ENCODE data around the gene HIPK2. TPM values are rescaled to one million over a fixed set of nuclear protein-coding genes. Genes with fewer than 3 reads are reported as not detected.

The HIPK2 gene
- total and polyA plus RNA-seq, 10 of the 15 experiments (the other 5 are each of a cell fraction or from before 2014, with no cell fraction given) = 1.7 to 39.0 (median 9.4) TPM

DNA sequence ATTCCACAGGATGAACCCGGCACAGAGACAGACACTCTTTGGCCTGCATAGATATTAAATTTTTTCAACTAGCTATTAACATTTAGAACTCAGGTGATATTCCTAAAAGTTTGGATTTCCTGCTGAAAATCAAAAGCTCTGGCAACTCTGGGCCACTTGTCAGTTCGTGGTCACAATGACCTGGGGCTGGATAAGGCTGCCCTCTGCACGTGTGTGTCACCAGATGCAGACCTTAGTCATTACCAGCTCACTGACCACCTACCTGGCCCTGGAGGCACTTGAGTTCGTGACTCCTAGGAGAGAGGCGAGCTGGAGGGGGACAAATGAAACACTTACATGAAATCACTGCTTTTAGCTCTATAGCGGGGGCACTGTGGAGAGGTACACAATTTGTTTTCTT, 126.5 kb downstream of the HIPK2 start:
- Histone ChIP-seq H2AFZ (ENCODE audit: control insufficient read depth, low read depth, low read length) (no peak overlapping the region), H3K79me2 (ENCODE audit: control insufficient read depth, insufficient read depth, low read length) (no peaks in the 10 kb centered on the region; the same call in 1 of the 2 replicates), H3K9me3 (replicated peaks; ENCODE audit: control insufficient read depth, insufficient read depth, low read length) (no peaks in the 10 kb centered on the region; the same call in 2 of the 3 replicates), H4K20me1 (ENCODE audit: control insufficient read depth, insufficient read depth) (no peaks in the 10 kb centered on the region), H3K4me1 (ENCODE audit: control insufficient read depth, insufficient read depth, low read length) (peaks cover 43% of the 10 kb centered on the region), H3K27ac (ENCODE audit: control insufficient read depth, insufficient read depth) (no peak overlapping the region), H3K36me3 (ENCODE audit: control insufficient read depth in 2 of 2, insufficient read depth in 2 of 2, low read length in 1 of 2) (no peaks in the 10 kb centered on the region; a peak in 1 of 4 replicates), H3K9ac (ENCODE audit: control insufficient read depth, insufficient read depth, low read length) (no peak overlapping the region), H3K27me3 (replicated peaks in 1 of 2; ENCODE audit: control insufficient read depth in 2 of 2, insufficient read depth in 2 of 2, low read length in 1 of 2) (no peaks in the 10 kb centered on the region), H3K4me2 (ENCODE audit: control insufficient read depth, insufficient read depth) (no peak overlapping the region), H3K4me3 (no peak overlapping the region)
- intact Hi-C loops (cut with micrococcal nuclease; ENCODE audit: unreplicated experiment) (no loop called here), in situ Hi-C loops (cut with MboI) (no loop called here)
- BruUV-seq (replicated peaks) = no TSS peak
- WGBS (ENCODE audit: insufficient coverage, insufficient replicate concordance, low lambda C conversion rate, missing lambda C conversion rate) = 65% methylated on average over 6 of the region's 6 CpGs
- FAIRE-seq = no peak
- no peak for ATAC-seq
- SMC1A ChIA-PET (ENCODE audit: uncharacterized antibody, unreplicated experiment) = interaction anchor here (0.5 to 1.7 kb wide), 15 partner anchors 10 to 346 kb away, joined by 3 to 10 read pairs (median 3); no protein-coding TSS in a partner anchor
- RAD21 ChIA-PET (ENCODE audit: unreplicated experiment) = interaction anchor here (0.8 to 2.5 kb wide), 5 partner anchors 19 to 348 kb away, joined by 3 to 19 read pairs (median 4); no protein-coding TSS in a partner anchor
- TF ChIP-seq SUZ12 (IDR thresholded peaks at IDR 0.05; ENCODE audit: unreplicated experiment) (no peak), BHLHE40 (IDR thresholded peaks at IDR 0.05; ENCODE audit: borderline replicate concordance in 1 of 2, low read depth in 2 of 2, low read length in 1 of 2) (peak in 1 of 2 experiments; percentile 54; a peak in 2 of 4 replicates), ZNF384 (IDR thresholded peaks at IDR 0.05; ENCODE audit: borderline replicate concordance, low read depth, low read length) (no peak)
- no peak for DNase-seq (ENCODE audit: low read depth, low spot score)
- CTCF ChIA-PET = interaction anchor here (0.9 to 1.3 kb wide), 5 partner anchors 12 to 353 kb away, joined by 3 to 5 read pairs (median 3); no protein-coding TSS in a partner anchor
- POLR2A ChIA-PET = interaction anchor here (1.5 kb wide), 2 partner anchors 8 to 22 kb away, joined by 4 to 6 read pairs; no protein-coding TSS in a partner anchor

DNA sequence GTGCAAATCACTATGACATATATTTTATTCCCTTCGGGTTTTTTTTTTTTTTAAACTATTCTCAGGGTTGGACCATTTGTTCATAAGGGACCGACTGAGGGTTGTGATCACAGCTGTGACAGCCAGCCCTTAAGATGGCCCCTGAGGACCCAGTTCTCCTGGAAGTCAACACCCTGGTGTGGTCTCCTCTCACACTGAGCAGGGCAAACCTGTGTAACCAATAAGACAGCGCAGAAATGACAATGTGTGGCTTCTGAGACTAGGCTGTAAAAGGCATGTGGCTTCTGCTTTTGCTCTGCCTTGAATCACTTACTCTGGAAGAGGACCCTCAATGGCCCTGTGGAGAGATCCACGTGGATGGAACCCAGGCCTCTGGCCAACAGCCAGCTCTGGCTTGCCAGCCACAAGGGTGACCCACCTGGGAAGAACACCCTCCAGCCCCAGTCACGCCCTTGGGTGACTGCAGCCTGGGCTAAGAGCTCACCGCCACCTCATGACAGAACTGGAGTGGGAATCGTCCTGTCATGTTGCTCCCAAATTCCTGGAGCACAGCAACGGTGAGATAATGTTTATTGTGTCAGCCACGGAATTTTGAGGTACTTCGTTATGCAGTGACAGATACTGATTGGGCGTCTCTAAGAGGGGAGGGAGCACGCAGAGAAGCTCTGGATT, 127.2 kb downstream of the HIPK2 start:
- Histone ChIP-seq H3K4me1 (ENCODE audit: control insufficient read depth, insufficient read depth, low read length) (peaks cover 43% of the 10 kb centered on the region), H3K4me3 (no peak overlapping the region), H3K27ac (ENCODE audit: control insufficient read depth, insufficient read depth) (no peak overlapping the region), H3K36me3 (ENCODE audit: control insufficient read depth in 2 of 2, insufficient read depth in 2 of 2, low read length in 1 of 2) (peaks cover 0 to under 1% of the 10 kb centered on the region in 2 experiments; a peak in 2 of 4 replicates), H3K79me2 (ENCODE audit: control insufficient read depth, insufficient read depth, low read length) (no peaks in the 10 kb centered on the region; the same call in 1 of the 2 replicates), H3K27me3 (replicated peaks in 1 of 2; ENCODE audit: control insufficient read depth in 2 of 2, insufficient read depth in 2 of 2, low read length in 1 of 2) (no peaks in the 10 kb centered on the region), H4K20me1 (ENCODE audit: control insufficient read depth, insufficient read depth) (0 out of 2 replicates have a peak, but pooled peaks cover 2% of the 10 kb centered on the region), H3K4me2 (ENCODE audit: control insufficient read depth, insufficient read depth) (no peak overlapping the region), H2AFZ (ENCODE audit: control insufficient read depth, low read depth, low read length) (no peak overlapping the region), H3K9me3 (replicated peaks; ENCODE audit: control insufficient read depth, insufficient read depth, low read length) (no peaks in the 10 kb centered on the region; the same call in 2 of the 3 replicates), H3K9ac (ENCODE audit: control insufficient read depth, insufficient read depth, low read length) (no peak overlapping the region)
- ChIA-PET CTCF (interaction anchor here (0.9 to 1.3 kb wide), 4 partner anchors 13 to 353 kb away, joined by 3 to 5 read pairs (median 4); no protein-coding TSS in a partner anchor), RAD21 (ENCODE audit: unreplicated experiment) (interaction anchor here (0.8 to 2.5 kb wide), 5 partner anchors 20 to 348 kb away, joined by 3 to 19 read pairs (median 4); no protein-coding TSS in a partner anchor), SMC1A (ENCODE audit: uncharacterized antibody, unreplicated experiment) (interaction anchor here (0.5 to 1.7 kb wide), 12 partner anchors 11 to 347 kb away, joined by 3 to 10 read pairs (median 3); no protein-coding TSS in a partner anchor), POLR2A (interaction anchor here (1.5 kb wide), 2 partner anchors 9 to 23 kb away, joined by 4 to 6 read pairs; no protein-coding TSS in a partner anchor)
- 79% methylated on average over 12 of the region's 12 CpGs for WGBS (ENCODE audit: insufficient coverage, insufficient replicate concordance, low lambda C conversion rate, missing lambda C conversion rate)
- DNase-seq (ENCODE audit: low read depth, low spot score) = no peak
- no TSS peak for BruUV-seq (replicated peaks)
- ATAC-seq = no peak
- FAIRE-seq = no peak
- TF ChIP-seq SPI1 (IDR thresholded peaks at IDR 0.05; ENCODE audit: borderline replicate concordance, insufficient read depth, low read depth, low read length) = 0 out of 2 replicates have a peak, but pooled peaks have one; percentile 7
- TF ChIP-seq, protein P1, sequence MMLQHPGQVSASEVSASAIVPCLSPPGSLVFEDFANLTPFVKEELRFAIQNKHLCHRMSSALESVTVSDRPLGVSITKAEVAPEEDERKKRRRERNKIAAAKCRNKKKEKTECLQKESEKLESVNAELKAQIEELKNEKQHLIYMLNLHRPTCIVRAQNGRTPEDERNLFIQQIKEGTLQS (IDR thresholded peaks at IDR 0.05; ENCODE audit: borderline replicate concordance, extremely low read depth, low read depth, low read length) = no peak
- TF ChIP-seq NR2C1 (IDR thresholded peaks at IDR 0.05) = no peak
- intact Hi-C loops (cut with micrococcal nuclease; ENCODE audit: unreplicated experiment) = no loop called here
- in situ Hi-C loops (cut with MboI) = no loop called here

Data from GM12878 (cell line).